NCI-H2227 (cell line): ENCODE measurements around the gene RNF180.
"Not testable (repeated sequence)": the region's sequence is repeated elsewhere in the genome, so short reads cannot be mapped to it uniquely, and the experiment has no call there.

Experiments
- DNase-seq: peaks from one replicate; lab custom pipeline; 2025; ENCODE audit not compliant: unreplicated experiment; lab: John Stamatoyannopoulos, UW

The RNF180 gene

GRCh38 chr5:64273276-64273675, 107.6 kb downstream of the RNF180 start:
- no peak for DNase-seq

GRCh38 chr5:64285188-64286130, 119.8 kb downstream of the RNF180 start:
- DNase-seq: no peak

- DNase-seq: no peak
Observed at GRCh38 chr5:64286381-64286780, 120.7 kb downstream of the RNF180 start.

GRCh38 chr5:64288496-64288895, 122.9 kb downstream of the RNF180 start:
- not testable (repeated sequence) for DNase-seq

- no peak for DNase-seq
Observed at GRCh38 chr5:64292611-64293215, 127.1 kb downstream of the RNF180 start.

- DNase-seq: no peak
Observed at GRCh38 chr5:64295101-64295500, 129.5 kb downstream of the RNF180 start.

GRCh38 chr5:64298586-64298985, 132.9 kb downstream of the RNF180 start:
- no peak for DNase-seq

- DNase-seq: no peak
Observed at GRCh38 chr5:64299805-64300204, 134.2 kb downstream of the RNF180 start.

GRCh38 chr5:64301566-64301965, 135.9 kb downstream of the RNF180 start:
- DNase-seq: no peak

- DNase-seq: no peak
Observed at GRCh38 chr5:64308135-64308534, 142.5 kb downstream of the RNF180 start.

- no peak for DNase-seq
Observed at GRCh38 chr5:64312491-64312890, 146.8 kb downstream of the RNF180 start.

GRCh38 chr5:64315778-64316177, 150.1 kb downstream of the RNF180 start:
- DNase-seq: no peak

GRCh38 chr5:64318175-64318574, 152.5 kb downstream of the RNF180 start:
- DNase-seq: no peak

- no peak for DNase-seq
Observed at GRCh38 chr5:64323591-64323990, 157.9 kb downstream of the RNF180 start.

- DNase-seq: no peak
Observed at GRCh38 chr5:64330728-64331231, 165.1 kb downstream of the RNF180 start.

GRCh38 chr5:64331597-64332277, 166.1 kb downstream of the RNF180 start:
- DNase-seq: no peak

- no peak for DNase-seq
Observed at GRCh38 chr5:64333886-64334285, 168.2 kb downstream of the RNF180 start.

GRCh38 chr5:64339769-64340168, 174.1 kb downstream of the RNF180 start:
- DNase-seq: no peak

GRCh38 chr5:64340293-64340692, 174.7 kb downstream of the RNF180 start:
- DNase-seq: no peak

GRCh38 chr5:64341340-64341739, 175.7 kb downstream of the RNF180 start:
- no peak for DNase-seq

- DNase-seq: no peak
Observed at GRCh38 chr5:64344501-64344900, 178.9 kb downstream of the RNF180 start.

- peak; percentile 0 for DNase-seq
Observed at GRCh38 chr5:64347309-64347708, 181.7 kb downstream of the RNF180 start.
